Suprapubic skin (tissue), 4 donors: Measurements from ENCODE around the gene ITPRIP.

Source experiments
- EP300 ChIP-seq: sonication (generic); formaldehyde crosslinking; IDR thresholded peaks from one replicate; pipeline ENCODE4 v1.6.1; 2017; ENCODE audit warnings: antibody characterized with exemption
- POLR2A ChIP-seq, 2 donors: fragments of 450-650 bp; IDR thresholded peaks; one replicate each; pipeline ENCODE4 v1.6.1; 2017; ENCODE audit warnings: antibody characterized with exemption in 2 of 2, mild to moderate bottlenecking in 2 of 2, moderate library complexity in 2 of 2
- POLR2AphosphoS5 ChIP-seq, 3 donors: sonication (generic); formaldehyde crosslinking; IDR thresholded peaks; one replicate each; pipeline ENCODE4 v1.6.1; 2017; ENCODE audit warnings: antibody characterized with exemption in 3 of 3
- TF ChIP-seq, protein P1 (sequence below), 2 donors: fragments of 200-600 bp in 1 of 2; fragments of 450-650 bp in 1 of 2; sonication (generic) in 1 of 2; IDR thresholded peaks; one replicate each; pipeline ENCODE4 v1.5.1; 2016 to 2019; ENCODE audit warnings: antibody characterized with exemption in 2 of 2, mild to moderate bottlenecking in 1 of 2, moderate library complexity in 1 of 2

- TF ChIP-seq, protein P1, sequence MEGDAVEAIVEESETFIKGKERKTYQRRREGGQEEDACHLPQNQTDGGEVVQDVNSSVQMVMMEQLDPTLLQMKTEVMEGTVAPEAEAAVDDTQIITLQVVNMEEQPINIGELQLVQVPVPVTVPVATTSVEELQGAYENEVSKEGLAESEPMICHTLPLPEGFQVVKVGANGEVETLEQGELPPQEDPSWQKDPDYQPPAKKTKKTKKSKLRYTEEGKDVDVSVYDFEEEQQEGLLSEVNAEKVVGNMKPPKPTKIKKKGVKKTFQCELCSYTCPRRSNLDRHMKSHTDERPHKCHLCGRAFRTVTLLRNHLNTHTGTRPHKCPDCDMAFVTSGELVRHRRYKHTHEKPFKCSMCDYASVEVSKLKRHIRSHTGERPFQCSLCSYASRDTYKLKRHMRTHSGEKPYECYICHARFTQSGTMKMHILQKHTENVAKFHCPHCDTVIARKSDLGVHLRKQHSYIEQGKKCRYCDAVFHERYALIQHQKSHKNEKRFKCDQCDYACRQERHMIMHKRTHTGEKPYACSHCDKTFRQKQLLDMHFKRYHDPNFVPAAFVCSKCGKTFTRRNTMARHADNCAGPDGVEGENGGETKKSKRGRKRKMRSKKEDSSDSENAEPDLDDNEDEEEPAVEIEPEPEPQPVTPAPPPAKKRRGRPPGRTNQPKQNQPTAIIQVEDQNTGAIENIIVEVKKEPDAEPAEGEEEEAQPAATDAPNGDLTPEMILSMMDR (IDR thresholded peaks at IDR 0.05), result no peak
- TF ChIP-seq POLR2A (IDR thresholded peaks at IDR 0.05), result no peak
- no peak for TF ChIP-seq EP300
- TF ChIP-seq POLR2AphosphoS5 (IDR thresholded peaks at IDR 0.05), result no peak
Measured at GRCh38 chr10:104259999-104260774, 78.1 kb downstream of the ITPRIP start.
